Activated CD4-positive, alpha-beta T cell treated with anti-CD3 and anti-CD28 coated beads, Interleukin-2, amount 10 ng/mL, durations not matched to agents 7 days and 5 days (primary cell): Measurements from ENCODE around the gene KRT14. TPM values are rescaled to one million over a fixed set of nuclear protein-coding genes. Genes with fewer than 3 reads are reported as not detected.
"Not testable (repeated sequence)": the region's sequence is repeated elsewhere in the genome, so short reads cannot be mapped to it uniquely, and the experiment has no call there.

ENCODE experiments used
- CTCF ChIA-PET: fragments of 350-600 bp; sonication (Branson Sonifier 250); formaldehyde crosslinking; loops from one replicate; lab custom pipeline; 2021; ENCODE audit warnings: antibody characterized with exemption; lab: Charles Lee
- POLR2A ChIA-PET: fragments of 350-600 bp; sonication (Branson Sonifier 250); formaldehyde crosslinking; loops from one replicate; lab custom pipeline; 2021; ENCODE audit warnings: antibody characterized with exemption; lab: Charles Lee
- DNase-seq: peaks from one replicate; pipeline ENCODE4 v3.0.0-alpha.2; 2020
- H3K27ac Mint-ChIP-seq: one replicate; pipeline ENCODE4 v1.8.0; 2021; ENCODE audit warnings: mild to moderate bottlenecking, moderate library complexity, mixed read lengths
- H3K27me3 Mint-ChIP-seq: one replicate; pipeline ENCODE4 v1.8.0; 2021; ENCODE audit warnings: mixed read lengths
- H3K36me3 Mint-ChIP-seq: one replicate; pipeline ENCODE4 v1.8.0; 2021; ENCODE audit warnings: low read depth, mixed read lengths
- H3K4me1 Mint-ChIP-seq: one replicate; pipeline ENCODE4 v1.8.0; 2021; ENCODE audit warnings: mixed read lengths
- H3K4me3 Mint-ChIP-seq: one replicate; pipeline ENCODE4 v1.8.0; 2021; ENCODE audit warnings: mild to moderate bottlenecking, moderate library complexity, mixed read lengths
- H3K9me3 Mint-ChIP-seq: one replicate; pipeline ENCODE4 v1.8.0; 2021; ENCODE audit warnings: mixed read lengths
- total RNA-seq, 2 experiments: library from RNA; stranded (reverse); gene quantifications; one replicate each; pipeline ENCODE4 v1.2.3, GENCODE V29; 2021

The KRT14 gene
- total RNA-seq, 2 experiments from 2014 or later, result not detected

GRCh38 chr17:41610965-41611640 is 24.4 kb upstream of the KRT14 start:
- CTCF ChIA-PET, result no interaction called here
- no peak overlapping the region for H3K4me3 Mint-ChIP-seq
- peaks cover 17% of the 10 kb centered on the region for H3K27me3 Mint-ChIP-seq
- peaks cover 11% of the 10 kb centered on the region for H3K9me3 Mint-ChIP-seq
- H3K36me3 Mint-ChIP-seq, result peaks cover 3% of the 10 kb centered on the region
- POLR2A ChIA-PET, result no interaction called here
- no peak for DNase-seq
- no peaks in the 10 kb centered on the region for H3K4me1 Mint-ChIP-seq
- no peak overlapping the region for H3K27ac Mint-ChIP-seq

- CTCF ChIA-PET, H3K27ac Mint-ChIP-seq, H3K4me3 Mint-ChIP-seq, H3K36me3 Mint-ChIP-seq, POLR2A ChIA-PET, DNase-seq, H3K4me1 Mint-ChIP-seq: not testable (repeated sequence)
- peaks cover 22% of the 10 kb centered on the region for H3K27me3 Mint-ChIP-seq
- H3K9me3 Mint-ChIP-seq, result peaks cover 11% of the 10 kb centered on the region
Measured at GRCh38 chr17:41610061-41610517, 23.4 kb upstream of the KRT14 start.

- peaks cover 11% of the 10 kb centered on the region for H3K9me3 Mint-ChIP-seq
Measured at GRCh38 chr17:41606930-41607329, 20.2 kb upstream of the KRT14 start.

GRCh38 chr17:41602524-41602923 is 15.8 kb upstream of the KRT14 start:
- DNase-seq, result no peak
- Mint-ChIP-seq H3K36me3 (peaks cover 3% of the 10 kb centered on the region), H3K9me3 (peaks cover 9% of the 10 kb centered on the region), H3K27me3 (peaks cover 20% of the 10 kb centered on the region), H3K4me3 (no peak overlapping the region), H3K4me1 (no peaks in the 10 kb centered on the region), H3K27ac (no peak overlapping the region)
- CTCF ChIA-PET, result interaction anchor here (1.0 to 1.3 kb wide), 2 partner anchors 10 to 63 kb away, joined by 3 to 4 read pairs; partner anchors contain the start of gene KRT16
- POLR2A ChIA-PET, result no interaction called here

More at GRCh38 chr17:41606930-41607329, 20.2 kb upstream of the KRT14 start:
- DNase-seq, CTCF ChIA-PET, H3K4me1 Mint-ChIP-seq, POLR2A ChIA-PET, H3K36me3 Mint-ChIP-seq, H3K27ac Mint-ChIP-seq, H3K4me3 Mint-ChIP-seq: not testable (repeated sequence)
- peaks cover 30% of the 10 kb centered on the region for H3K27me3 Mint-ChIP-seq

- POLR2A ChIA-PET, result no interaction called here
- H3K4me1 Mint-ChIP-seq, result no peaks in the 10 kb centered on the region
- CTCF ChIA-PET, result interaction anchor here (1.0 kb wide), 1 partner anchor 51 kb away, joined by 4 read pairs; no protein-coding TSS in a partner anchor
Measured at GRCh38 chr17:41600318-41600717, 13.6 kb upstream of the KRT14 start.

GRCh38 chr17:41599680-41600079 is 13.0 kb upstream of the KRT14 start:
- Mint-ChIP-seq H3K27me3 (peaks cover 8% of the 10 kb centered on the region), H3K27ac (no peak overlapping the region), H3K4me3 (no peak overlapping the region), H3K9me3 (no peaks in the 10 kb centered on the region), H3K36me3 (no peaks in the 10 kb centered on the region), H3K4me1 (no peaks in the 10 kb centered on the region)
- ChIA-PET POLR2A (no interaction called here), CTCF (interaction anchor here (1.0 kb wide), 1 partner anchor 50 kb away, joined by 4 read pairs; no protein-coding TSS in a partner anchor)
- DNase-seq, result no peak

More at GRCh38 chr17:41600318-41600717, 13.6 kb upstream of the KRT14 start:
- Mint-ChIP-seq H3K27ac (no peak overlapping the region), H3K9me3 (no peaks in the 10 kb centered on the region), H3K36me3 (no peaks in the 10 kb centered on the region), H3K27me3 (peaks cover 8% of the 10 kb centered on the region), H3K4me3 (no peak overlapping the region)
- no peak for DNase-seq

GRCh38 chr17:41595585-41595984 is 8.9 kb upstream of the KRT14 start:
- H3K27ac Mint-ChIP-seq, result no peak overlapping the region
- DNase-seq, result no peak
- no peaks in the 10 kb centered on the region for H3K4me1 Mint-ChIP-seq
- CTCF ChIA-PET, result no interaction called here
- no peaks in the 10 kb centered on the region for H3K36me3 Mint-ChIP-seq
- H3K27me3 Mint-ChIP-seq, result no peaks in the 10 kb centered on the region
- H3K4me3 Mint-ChIP-seq, result no peak overlapping the region
- POLR2A ChIA-PET, result no interaction called here
- no peaks in the 10 kb centered on the region for H3K9me3 Mint-ChIP-seq

- POLR2A ChIA-PET, result no interaction called here
- Mint-ChIP-seq H3K4me1 (no peaks in the 10 kb centered on the region), H3K4me3 (no peak overlapping the region), H3K27me3 (no peaks in the 10 kb centered on the region), H3K9me3 (no peaks in the 10 kb centered on the region), H3K27ac (no peak overlapping the region), H3K36me3 (no peaks in the 10 kb centered on the region)
- CTCF ChIA-PET, result interaction anchor here (1.2 to 1.9 kb wide), 2 partner anchors 9 to 69 kb away, joined by 4 to 5 read pairs; no protein-coding TSS in a partner anchor
- no peak for DNase-seq
Measured at GRCh38 chr17:41594363-41594915, 7.7 kb upstream of the KRT14 start.

GRCh38 chr17:41593306-41593981 is 6.7 kb upstream of the KRT14 start:
- DNase-seq, result no peak
- H3K27me3 Mint-ChIP-seq, result no peaks in the 10 kb centered on the region
- no peak overlapping the region for H3K4me3 Mint-ChIP-seq
- ChIA-PET POLR2A (interaction anchor here (0.5 kb wide), 1 partner anchor 350 kb away, joined by 3 read pairs; no protein-coding TSS in a partner anchor), CTCF (interaction anchor here (1.2 to 1.9 kb wide), 2 partner anchors 8 to 70 kb away, joined by 4 to 5 read pairs; no protein-coding TSS in a partner anchor)
- H3K4me1 Mint-ChIP-seq, result no peaks in the 10 kb centered on the region
- no peak overlapping the region for H3K27ac Mint-ChIP-seq
- no peaks in the 10 kb centered on the region for H3K9me3 Mint-ChIP-seq
- no peaks in the 10 kb centered on the region for H3K36me3 Mint-ChIP-seq

GRCh38 chr17:41592601-41593305 is 6.1 kb upstream of the KRT14 start:
- CTCF ChIA-PET, result interaction anchor here (1.2 to 1.9 kb wide), 2 partner anchors 8 to 70 kb away, joined by 4 to 5 read pairs; no protein-coding TSS in a partner anchor
- POLR2A ChIA-PET, result no interaction called here

GRCh38 chr17:41589301-41589700 is 2.6 kb upstream of the KRT14 start:
- CTCF ChIA-PET, result no interaction called here
- H3K27ac Mint-ChIP-seq, result no peak overlapping the region
- H3K36me3 Mint-ChIP-seq, result no peaks in the 10 kb centered on the region
- no peak overlapping the region for H3K4me3 Mint-ChIP-seq
- POLR2A ChIA-PET, result no interaction called here
- no peaks in the 10 kb centered on the region for H3K27me3 Mint-ChIP-seq
- no peaks in the 10 kb centered on the region for H3K9me3 Mint-ChIP-seq
- no peaks in the 10 kb centered on the region for H3K4me1 Mint-ChIP-seq
- DNase-seq, result no peak

More at GRCh38 chr17:41592601-41593305, 6.1 kb upstream of the KRT14 start:
- Mint-ChIP-seq H3K27ac (no peak overlapping the region), H3K36me3 (no peaks in the 10 kb centered on the region), H3K4me1 (no peaks in the 10 kb centered on the region), H3K27me3 (no peaks in the 10 kb centered on the region), H3K4me3 (no peak overlapping the region), H3K9me3 (no peaks in the 10 kb centered on the region)
- DNase-seq, result no peak

- ChIA-PET CTCF (no interaction called here), POLR2A (no interaction called here)
- no peaks in the 10 kb centered on the region for H3K27me3 Mint-ChIP-seq
- no peaks in the 10 kb centered on the region for H3K4me1 Mint-ChIP-seq
- H3K27ac Mint-ChIP-seq, result no peak overlapping the region
- no peaks in the 10 kb centered on the region for H3K9me3 Mint-ChIP-seq
- H3K36me3 Mint-ChIP-seq, result no peaks in the 10 kb centered on the region
- H3K4me3 Mint-ChIP-seq, result no peak overlapping the region
- DNase-seq, result no peak
Measured at GRCh38 chr17:41588126-41588810, 1.6 kb upstream of the KRT14 start.
